Measurements from ENCODE around the gene ARHGAP9. TPM values are rescaled to one million over a fixed set of nuclear protein-coding genes. Genes with fewer than 3 reads are reported as not detected.

Gene ARHGAP9
- total RNA-seq, result 100 to 1,000 TPM in 1 of 6 donors, 10 to 100 TPM in 5; 29.2 to 131 (median 43.7) TPM

GRCh38 chr12:57479376-57480115 lies at the start of gene ARHGAP9:
TSS of gene ARHGAP9 (minus strand) at chr12:57479866. CDS start at chr12:57479406, 460 bp downstream.
- DNase-seq (peak in 1 of 2 donors; percentile 64), ATAC-seq (ENCODE audit: low FRiP score in 2 of 2) (peak in 1 of 2 donors; percentile 5)
- Histone ChIP-seq H3K27ac (peak within 1 kb of the TSS; percentile 75 to 90 (median 82)), H3K4me1 (peaks cover 16 to 35% (median 24%) of the 10 kb centered on the region in 4 donors), H3K27me3 (peaks cover 0 to 21% (median 6%) of the 10 kb centered on the region in 4 donors), H3K9me3 (no peaks in the 10 kb centered on the region), H3K4me3 (peak within 1 kb of the TSS in 3 of 4 donors; percentile 6 to 54 (median 14)), H3K36me3 (peaks cover 0 to 3% (median 0%) of the 10 kb centered on the region in 4 donors)
- WGBS, 2 donors, result 57 to 70% methylated on average over 6 of the region's 6 CpGs
- TF ChIP-seq POLR2A (IDR thresholded peaks at IDR 0.05) (peak in 1 of 4 donors; percentile 34), POLR2AphosphoS5 (IDR thresholded peaks at IDR 0.05) (no peak), CTCF (IDR thresholded peaks at IDR 0.05) (no peak), EP300 (IDR thresholded peaks at IDR 0.05) (no peak)

GRCh38 chr12:57528831-57529555 lies 49.3 kb upstream of the ARHGAP9 start:
- Histone ChIP-seq H3K27ac (peak overlapping the region in 2 of 4 donors; percentile 4 to 35), H3K4me1 (peaks cover 12 to 23% (median 14%) of the 10 kb centered on the region in 4 donors), H3K27me3 (no peaks in the 10 kb centered on the region), H3K4me3 (no peak overlapping the region), H3K36me3 (peaks cover 68 to 100% (median 93%) of the 10 kb centered on the region in 4 donors), H3K9me3 (no peaks in the 10 kb centered on the region)
- 77 to 80% methylated on average over 9 to 10 of the region's 10 CpGs for WGBS, 2 donors
- no peak for DNase-seq
- no peak for ATAC-seq (ENCODE audit: low FRiP score in 2 of 2)
- TF ChIP-seq EP300 (IDR thresholded peaks at IDR 0.05) (no peak), CTCF (IDR thresholded peaks at IDR 0.05) (no peak), POLR2A (IDR thresholded peaks at IDR 0.05) (no peak), POLR2AphosphoS5 (IDR thresholded peaks at IDR 0.05) (no peak)

GRCh38 chr12:57528176-57528575 lies 48.5 kb upstream of the ARHGAP9 start:
- Histone ChIP-seq H3K36me3 (peaks cover 68 to 93% (median 86%) of the 10 kb centered on the region in 4 donors), H3K4me3 (no peak overlapping the region), H3K27me3 (no peaks in the 10 kb centered on the region), H3K4me1 (peaks cover 19 to 31% (median 21%) of the 10 kb centered on the region in 4 donors), H3K9me3 (no peaks in the 10 kb centered on the region), H3K27ac (no peak overlapping the region)
- no peak for TF ChIP-seq POLR2A (IDR thresholded peaks at IDR 0.05)
- no peak for TF ChIP-seq EP300 (IDR thresholded peaks at IDR 0.05)
- no peak for TF ChIP-seq POLR2AphosphoS5 (IDR thresholded peaks at IDR 0.05)
- no peak for TF ChIP-seq CTCF (IDR thresholded peaks at IDR 0.05)
- ATAC-seq (ENCODE audit: low FRiP score in 2 of 2) (no peak), DNase-seq (no peak)
- WGBS, 2 donors, result 86 to 88% methylated on average over 12 of the region's 12 CpGs

- Histone ChIP-seq H3K4me1 (peaks cover 19 to 31% (median 22%) of the 10 kb centered on the region in 4 donors), H3K4me3 (no peak overlapping the region), H3K27me3 (no peaks in the 10 kb centered on the region), H3K36me3 (peaks cover 62 to 83% (median 76%) of the 10 kb centered on the region in 4 donors), H3K9me3 (no peaks in the 10 kb centered on the region), H3K27ac (peak overlapping the region in 2 of 4 donors; percentile 0 to 40)
- ATAC-seq (ENCODE audit: low FRiP score in 2 of 2), result no peak
- no peak for DNase-seq
- 81 to 88% methylated on average over 5 of the region's 5 CpGs for WGBS, 2 donors
- TF ChIP-seq CTCF (IDR thresholded peaks at IDR 0.05) (no peak), EP300 (IDR thresholded peaks at IDR 0.05) (no peak), POLR2A (IDR thresholded peaks at IDR 0.05) (no peak), POLR2AphosphoS5 (IDR thresholded peaks at IDR 0.05) (no peak)
Observed at GRCh38 chr12:57527184-57527583, 47.5 kb upstream of the ARHGAP9 start.
